GM19463 (cell line): ENCODE measurements around the gene SMIM5.

Source experiments
- ATAC-seq: cut with Tn5 transposase; IDR thresholded peaks from one replicate; pipeline ENCODE4 v1.9.1; 2021; ENCODE audit warnings: mild to moderate bottlenecking, moderate library complexity; ENCODE audit not compliant: unreplicated experiment

SMIM5 gene

GRCh38 chr17:75664099-75664549 is 30.9 kb downstream of the SMIM5 start:
- ATAC-seq = peak; percentile 67

- no peak for ATAC-seq
These were observed 32.7 kb downstream of the SMIM5 start for GRCh38 chr17:75665981-75666380.

- ATAC-seq = peak; percentile 60
These were observed 33.9 kb downstream of the SMIM5 start, which contains the start of the genes RECQL5 and SAP30BP for GRCh38 chr17:75666959-75667790. Gene RECQL5, minus strand, starts transcription at chr17:75667154. Its CDS starts 597 bp downstream, at chr17:75666557. Gene SAP30BP, plus strand, starts transcription at chr17:75667338. Its CDS starts 35 bp downstream, at chr17:75667373.

- no peak for ATAC-seq
These were observed 34.6 kb downstream of the SMIM5 start for GRCh38 chr17:75667825-75668224.

- ATAC-seq = no peak
These were observed 35.3 kb downstream of the SMIM5 start for GRCh38 chr17:75668489-75668888.

GRCh38 chr17:75670868-75671267 is 37.6 kb downstream of the SMIM5 start:
- no peak for ATAC-seq

DNA sequence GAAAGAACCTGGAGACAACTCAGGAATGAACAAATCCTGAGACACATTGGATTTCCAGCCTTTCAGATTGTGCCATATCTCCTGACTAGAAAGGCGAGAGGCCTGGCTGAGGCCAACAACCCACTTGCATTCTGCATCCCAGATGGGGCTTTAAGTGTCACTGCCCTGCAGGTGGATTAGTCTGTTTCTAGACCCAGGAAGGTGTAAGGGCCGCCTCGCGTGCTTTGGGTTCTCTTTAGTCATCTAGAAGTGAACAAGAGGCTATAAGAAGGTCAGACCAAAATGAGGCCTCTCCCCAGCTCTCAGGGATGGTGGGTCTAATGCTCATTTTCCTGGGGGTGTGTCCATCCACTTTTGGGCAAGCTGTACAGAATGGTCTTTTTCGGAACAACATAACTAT is 38.8 kb downstream of the SMIM5 start:
- ATAC-seq = no peak

- no peak for ATAC-seq
These were observed 40.3 kb downstream of the SMIM5 start for GRCh38 chr17:75673487-75673886.

DNA sequence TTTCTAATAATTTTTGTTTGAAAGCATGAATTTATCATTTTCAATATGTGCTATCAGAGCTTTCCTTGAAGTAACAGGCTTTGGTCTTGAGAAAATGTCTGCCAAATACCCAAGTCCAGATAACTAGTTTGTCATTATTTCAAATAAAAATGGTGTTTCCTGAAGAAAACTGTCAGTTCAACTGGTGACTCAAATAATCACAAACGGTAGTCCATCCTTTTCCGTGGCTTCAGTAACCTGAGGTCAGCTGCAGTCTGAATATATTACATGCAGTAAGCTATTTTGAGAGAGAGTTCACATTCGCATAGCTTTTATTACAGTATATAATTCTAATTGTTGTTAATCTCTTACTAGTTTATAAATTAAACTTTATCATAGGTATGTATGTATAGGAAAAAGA is 43.2 kb downstream of the SMIM5 start:
- ATAC-seq = no peak

GRCh38 chr17:75679706-75680211 is 46.5 kb downstream of the SMIM5 start:
- ATAC-seq = no peak

GRCh38 chr17:75680431-75680830 is 47.2 kb downstream of the SMIM5 start:
- no peak for ATAC-seq

DNA sequence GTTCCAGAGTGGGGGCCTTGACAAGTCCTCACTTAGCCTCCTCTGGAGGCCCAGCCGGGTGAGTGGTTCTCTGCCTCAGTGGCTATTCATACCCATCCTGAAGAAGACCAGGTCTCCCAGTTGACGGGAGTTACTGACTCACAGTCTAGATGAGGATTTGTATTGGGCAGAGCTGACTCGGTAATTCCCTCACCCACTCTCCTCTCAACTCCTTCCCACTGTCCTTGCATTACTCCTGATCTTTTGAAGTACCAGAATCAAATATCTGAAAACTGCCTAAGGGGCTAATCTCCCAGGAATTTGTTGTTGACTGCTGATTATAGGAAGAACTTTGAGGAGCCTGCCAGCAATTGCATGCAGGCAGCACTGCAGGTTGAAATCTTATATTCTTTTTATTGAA is 48.1 kb downstream of the SMIM5 start:
- no peak for ATAC-seq

- ATAC-seq = no peak
These were observed 50.3 kb downstream of the SMIM5 start for GRCh38 chr17:75683583-75683982.

- no peak for ATAC-seq
These were observed 51.0 kb downstream of the SMIM5 start for GRCh38 chr17:75684249-75684648.

DNA sequence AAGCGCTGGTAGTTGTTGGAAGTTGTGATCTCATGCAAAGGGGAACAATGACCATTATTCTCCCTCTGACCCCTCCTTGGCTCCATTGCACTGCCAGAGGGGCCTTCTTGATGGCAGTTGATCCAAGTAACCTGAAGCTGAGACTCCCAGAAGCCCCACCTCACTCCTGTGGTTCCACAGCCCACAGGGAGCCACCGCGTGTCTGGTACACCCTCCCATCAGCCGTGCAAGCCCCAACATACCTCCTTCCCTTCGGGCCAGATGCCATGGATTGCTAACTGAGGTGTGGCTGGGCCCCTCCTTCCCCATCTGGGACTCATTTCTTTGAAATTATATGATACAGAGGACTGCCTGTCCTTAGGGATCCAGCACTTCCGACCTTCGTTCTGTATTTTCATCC is 51.7 kb downstream of the SMIM5 start:
- ATAC-seq = no peak

- no peak for ATAC-seq
These were observed 52.3 kb downstream of the SMIM5 start for GRCh38 chr17:75685499-75685898.

DNA sequence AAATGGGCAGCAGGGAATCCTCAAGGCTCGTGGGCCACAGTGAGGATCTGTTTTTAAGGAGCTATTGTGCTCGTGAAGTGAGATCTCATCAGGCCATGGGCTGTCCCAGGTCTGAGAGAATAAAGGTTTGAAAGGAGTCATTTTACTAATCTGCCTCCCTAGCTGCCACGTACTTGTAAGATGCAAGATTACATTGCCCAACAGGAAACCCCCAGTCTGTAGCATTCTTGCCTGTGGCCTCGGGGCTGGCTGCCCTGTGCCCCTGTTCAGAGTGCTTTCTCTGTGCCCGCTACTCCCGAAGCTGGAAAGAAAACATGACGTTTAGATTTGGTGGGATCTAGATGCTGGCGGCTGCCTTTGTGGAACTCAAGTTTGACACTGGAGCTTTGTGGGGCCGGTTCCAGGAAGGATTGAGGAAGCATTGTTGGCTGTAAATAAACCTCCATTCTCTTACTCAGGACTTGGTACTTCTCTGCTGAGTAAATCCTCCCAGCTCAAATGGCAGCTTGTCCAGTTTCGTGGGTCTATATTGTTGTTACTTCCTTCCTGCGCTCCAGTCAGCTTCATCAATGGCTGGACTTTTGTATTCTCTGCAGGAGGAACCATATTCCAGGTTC is 55.1 kb downstream of the SMIM5 start:
- ATAC-seq = no peak

GRCh38 chr17:75689441-75689873 is 56.2 kb downstream of the SMIM5 start:
- no peak for ATAC-seq
